ENCODE data around the gene SSH2.
"Not testable (repeated sequence)": the region's sequence is repeated elsewhere in the genome, so short reads cannot be mapped to it uniquely, and the experiment has no call there.

The SSH2 gene

GRCh38 chr17:29711588-29712385, 218.2 kb downstream of the SSH2 start:
- DNase-seq (ENCODE audit: low read depth, low spot score): no peak

GRCh38 chr17:29710891-29711418, 219.1 kb downstream of the SSH2 start:
- no peak for DNase-seq (ENCODE audit: low read depth, low spot score)

- DNase-seq (ENCODE audit: low read depth, low spot score): no peak
Observed at GRCh38 chr17:29710520-29710884, 219.5 kb downstream of the SSH2 start.

GRCh38 chr17:29709866-29710519, 220.0 kb downstream of the SSH2 start:
- DNase-seq (ENCODE audit: low read depth, low spot score): no peak

GRCh38 chr17:29707212-29707571, 222.8 kb downstream of the SSH2 start:
- DNase-seq (ENCODE audit: low read depth, low spot score): no peak

GRCh38 chr17:29706045-29706431, 224.0 kb downstream of the SSH2 start:
- DNase-seq (ENCODE audit: low read depth, low spot score): no peak

GRCh38 chr17:29705386-29705785, 224.6 kb downstream of the SSH2 start:
- no peak for DNase-seq (ENCODE audit: low read depth, low spot score)

- DNase-seq (ENCODE audit: low read depth, low spot score): peak; percentile 37
Observed at GRCh38 chr17:29699283-29699682, 230.7 kb downstream of the SSH2 start.

- DNase-seq (ENCODE audit: low read depth, low spot score): no peak
Observed at GRCh38 chr17:29698837-29699236, 231.2 kb downstream of the SSH2 start.

- no peak for DNase-seq (ENCODE audit: low read depth, low spot score)
Observed at GRCh38 chr17:29698019-29698777, 231.8 kb downstream of the SSH2 start.

- no peak for DNase-seq (ENCODE audit: low read depth, low spot score)
Observed at GRCh38 chr17:29697371-29697770, 232.7 kb downstream of the SSH2 start.

GRCh38 chr17:29694918-29695563, 235.0 kb downstream of the SSH2 start:
- DNase-seq (ENCODE audit: low read depth, low spot score): no peak

GRCh38 chr17:29693751-29694150, 236.3 kb downstream of the SSH2 start:
- DNase-seq (ENCODE audit: low read depth, low spot score): no peak

- peak; percentile 14 for DNase-seq (ENCODE audit: low read depth, low spot score)
Observed at GRCh38 chr17:29687596-29687995, 242.4 kb downstream of the SSH2 start.

- DNase-seq (ENCODE audit: low read depth, low spot score): peak; percentile 18
Observed at GRCh38 chr17:29686993-29687590, 242.9 kb downstream of the SSH2 start.

- no peak for DNase-seq (ENCODE audit: low read depth, low spot score)
Observed at GRCh38 chr17:29683481-29683880, 246.5 kb downstream of the SSH2 start.

- DNase-seq (ENCODE audit: low read depth, low spot score): no peak
Observed at GRCh38 chr17:29682987-29683386, 247.0 kb downstream of the SSH2 start.

- DNase-seq (ENCODE audit: low read depth, low spot score): no peak
Observed at GRCh38 chr17:29682054-29682453, 248.0 kb downstream of the SSH2 start.

GRCh38 chr17:29677824-29678223, 252.2 kb downstream of the SSH2 start:
- DNase-seq (ENCODE audit: low read depth, low spot score): no peak

- no peak for DNase-seq (ENCODE audit: low read depth, low spot score)
Observed at GRCh38 chr17:29677221-29677791, 252.7 kb downstream of the SSH2 start.

GRCh38 chr17:29675961-29676360, 254.1 kb downstream of the SSH2 start:
- DNase-seq (ENCODE audit: low read depth, low spot score): not testable (repeated sequence)

All from astrocyte of the hippocampus (primary cell).